SW 1271 (cell line): ENCODE data around the gene IGSF1.
"Not testable (repeated sequence)": the region's sequence is repeated elsewhere in the genome, so short reads cannot be mapped to it uniquely, and the experiment has no call there.

Experiments
- DNase-seq, 2 experiments: peaks; one replicate each; lab custom pipeline; 2025; lab: John Stamatoyannopoulos, UW

Gene IGSF1

GRCh38 chrX:131270080-131270479 is 19.0 kb downstream of the IGSF1 start:
- no peak for DNase-seq

DNA sequence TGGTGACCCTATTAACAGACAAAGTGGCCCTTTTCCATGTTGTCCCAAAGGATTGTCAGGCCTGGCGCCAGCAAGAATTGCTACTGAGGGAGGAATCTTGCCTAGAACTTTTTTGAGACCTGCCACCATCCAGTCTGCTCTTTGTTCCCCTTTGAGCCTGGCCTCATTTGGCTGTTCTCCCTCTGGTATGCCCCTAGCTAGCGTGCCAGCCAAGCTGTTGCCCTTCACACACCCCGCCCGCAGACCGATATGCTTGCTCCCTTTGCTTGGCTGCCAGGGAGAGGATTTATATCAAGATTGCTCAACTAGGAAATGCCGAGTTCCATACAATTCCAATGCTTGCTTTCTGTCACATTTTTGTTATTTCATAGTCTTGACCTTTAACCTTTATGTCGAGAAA is 24.4 kb downstream of the IGSF1 start:
- DNase-seq = no peak

- DNase-seq = no peak
Measured at GRCh38 chrX:131264053-131264452, 25.1 kb downstream of the IGSF1 start.

DNA sequence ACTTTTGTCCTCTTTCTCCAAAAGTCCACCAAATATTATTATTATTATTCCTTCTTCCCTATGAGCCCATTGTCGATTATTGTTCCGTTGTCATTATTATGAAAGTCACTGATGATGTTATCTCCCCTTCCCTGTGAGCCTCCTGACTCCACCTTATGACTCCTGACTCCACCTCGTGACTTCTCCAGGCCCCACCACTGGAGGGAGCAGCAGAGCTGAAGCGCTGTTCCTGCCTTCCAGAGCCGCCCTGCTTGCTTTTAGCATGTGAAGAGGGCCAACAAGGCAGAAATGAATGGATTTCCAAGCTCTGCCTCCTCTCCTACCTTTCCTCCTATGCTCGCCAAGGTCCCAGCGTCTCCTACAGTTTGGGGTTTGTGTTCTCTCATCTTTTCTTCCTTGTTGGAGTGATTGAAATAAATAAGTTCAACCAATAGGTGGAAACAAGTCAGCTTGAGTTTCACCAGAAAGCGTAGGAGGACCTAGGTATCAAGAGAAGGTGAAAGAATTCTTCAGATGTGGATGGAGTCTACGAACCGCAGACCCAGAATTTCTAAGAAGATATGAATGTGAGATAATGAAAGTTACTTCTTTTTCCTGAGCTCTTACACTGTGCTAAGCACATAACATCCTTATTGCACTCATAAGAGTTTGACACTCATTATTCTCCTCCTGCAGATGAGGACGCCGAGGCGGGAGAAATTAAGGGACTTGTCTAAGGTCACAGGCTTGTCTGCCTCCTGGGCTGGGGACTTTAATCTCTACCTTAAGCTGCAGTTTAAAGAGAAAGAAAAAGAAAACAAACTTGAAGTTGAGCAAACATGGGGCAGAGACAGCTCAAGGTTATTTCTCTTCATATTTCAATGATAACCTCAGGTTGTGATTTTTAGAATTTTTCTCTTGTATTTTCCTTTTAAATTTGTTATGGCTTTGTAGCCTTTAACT is 26.1 kb downstream of the IGSF1 start:
- no peak for DNase-seq

- no peak for DNase-seq
Measured at GRCh38 chrX:131262200-131262599, 26.9 kb downstream of the IGSF1 start.

- no peak for DNase-seq
Measured at GRCh38 chrX:131257367-131257766, 31.7 kb downstream of the IGSF1 start.

- DNase-seq = not testable (repeated sequence)
Measured at GRCh38 chrX:131250984-131251738, 37.9 kb downstream of the IGSF1 start.

DNA sequence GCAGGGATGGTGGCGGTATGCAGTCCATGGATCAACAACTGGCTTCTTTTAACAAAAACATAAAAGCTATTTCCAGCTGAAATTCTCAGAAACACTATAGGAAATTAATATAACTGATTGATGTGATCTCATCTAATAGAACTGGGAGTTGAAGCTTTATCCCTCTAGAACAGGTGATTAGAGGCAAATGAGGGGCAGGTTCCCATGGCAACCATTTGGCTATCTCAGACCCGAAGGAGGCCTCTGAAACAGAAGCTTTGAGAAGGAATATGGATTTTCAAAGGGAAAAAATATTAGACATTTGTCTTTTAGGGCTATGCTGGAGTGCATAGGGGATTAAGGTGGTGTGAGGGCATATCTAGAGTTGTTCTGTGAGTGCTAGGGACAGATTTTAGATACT is 50.0 kb downstream of the IGSF1 start:
- no peak for DNase-seq

GRCh38 chrX:131237363-131237762 is 51.7 kb downstream of the IGSF1 start:
- DNase-seq = no peak

- DNase-seq = no peak
Measured at GRCh38 chrX:131235768-131236545, 53.1 kb downstream of the IGSF1 start.

DNA sequence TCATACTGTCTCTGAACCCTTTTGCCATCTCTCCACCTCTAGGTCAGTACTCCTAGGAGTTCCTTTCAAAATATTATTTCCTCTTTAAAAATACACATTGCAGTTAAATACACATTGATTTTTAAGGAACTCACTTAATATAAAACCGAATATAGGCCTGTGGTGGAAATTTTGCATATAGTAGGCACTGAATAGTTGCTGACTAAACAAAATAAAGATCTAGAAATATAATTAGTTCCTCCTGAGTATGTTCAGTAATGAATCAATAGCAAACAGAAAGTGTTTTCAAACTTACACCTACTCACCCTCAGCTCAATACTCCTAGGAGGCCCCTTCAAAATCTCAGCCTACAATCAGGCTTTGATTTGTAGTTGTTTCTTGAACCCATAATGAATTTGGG is 61.5 kb downstream of the IGSF1 start:
- DNase-seq = no peak

DNA sequence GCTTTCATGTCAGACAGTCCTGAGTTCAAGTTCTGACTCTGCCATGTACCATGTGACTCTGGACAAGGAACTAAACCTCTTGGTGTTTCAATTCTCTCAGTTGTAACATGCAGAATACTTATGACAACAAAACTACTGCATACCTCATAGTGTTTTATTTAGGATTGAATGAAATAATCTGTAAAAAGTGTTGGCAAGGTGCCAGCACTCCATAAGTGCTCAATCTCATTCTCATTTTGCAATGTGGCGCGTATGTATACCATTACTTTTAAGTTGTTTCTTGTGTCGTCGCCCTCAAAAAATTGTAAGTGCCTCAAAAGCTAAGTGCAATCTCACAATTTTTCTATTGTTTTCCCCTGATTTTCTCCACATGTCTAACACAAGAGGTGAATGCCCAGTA is 62.5 kb downstream of the IGSF1 start:
- DNase-seq = no peak

DNA sequence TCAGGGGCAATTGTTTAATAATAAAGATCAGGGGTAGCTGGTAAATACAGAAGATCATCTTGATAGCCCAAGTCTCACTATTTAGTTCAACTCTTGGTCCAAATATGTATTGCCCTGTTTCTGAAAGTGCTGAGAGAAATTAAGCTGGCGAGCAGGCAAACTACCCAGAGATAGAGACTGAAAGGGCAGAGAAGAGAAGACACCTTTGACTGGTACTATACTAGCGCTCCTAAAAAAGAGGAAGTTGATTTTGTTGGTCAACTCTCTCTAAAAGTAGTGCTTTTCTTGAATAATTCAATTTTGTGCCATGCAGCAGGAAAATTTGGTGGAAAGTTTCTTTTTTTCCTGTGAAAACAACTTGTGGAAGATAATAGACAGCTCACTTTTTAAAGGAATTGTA is 64.0 kb downstream of the IGSF1 start:
- no peak for DNase-seq
